ENCODE measurements around the gene EIF5B. TPM values are rescaled to one million over a fixed set of nuclear protein-coding genes. Genes with fewer than 3 reads are reported as not detected.

The EIF5B gene
- total RNA-seq, 1 experiment from 2014 or later = 58.1 TPM

DNA sequence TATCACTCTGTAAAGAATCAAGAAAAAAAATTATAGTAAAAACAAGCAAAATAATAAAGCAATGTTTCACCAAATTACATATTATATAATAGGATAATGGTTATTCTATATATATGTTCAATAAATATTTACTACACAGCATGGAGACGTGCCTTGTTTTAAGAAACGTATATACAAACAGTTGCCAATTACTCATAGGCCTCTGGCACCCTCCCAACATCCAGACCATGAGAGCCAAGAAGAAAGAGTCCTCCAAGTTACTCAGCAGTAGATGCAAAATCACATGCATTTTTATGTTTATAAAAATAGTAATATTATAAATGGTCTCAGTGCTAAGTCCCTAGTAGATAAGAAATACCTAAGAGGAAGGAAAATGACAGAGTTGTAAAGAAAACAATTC, 87.8 kb downstream of the EIF5B start:
- no peak overlapping the region for H3K14ac ChIP-seq (ENCODE audit: insufficient read depth, low read length)
- H3K27ac ChIP-seq (ENCODE audit: insufficient read length, low read depth, low read length) = no peak overlapping the region
- H3T11ph ChIP-seq (ENCODE audit: low read length) = no peak overlapping the region
- H2BK15ac ChIP-seq (ENCODE audit: low read depth, low read length) = no peak overlapping the region
- no peaks in the 10 kb centered on the region for H3K23me2 ChIP-seq (ENCODE audit: insufficient read length, low read depth, low read length, poor library complexity, severe bottlenecking)
- TF ChIP-seq, protein P1, sequence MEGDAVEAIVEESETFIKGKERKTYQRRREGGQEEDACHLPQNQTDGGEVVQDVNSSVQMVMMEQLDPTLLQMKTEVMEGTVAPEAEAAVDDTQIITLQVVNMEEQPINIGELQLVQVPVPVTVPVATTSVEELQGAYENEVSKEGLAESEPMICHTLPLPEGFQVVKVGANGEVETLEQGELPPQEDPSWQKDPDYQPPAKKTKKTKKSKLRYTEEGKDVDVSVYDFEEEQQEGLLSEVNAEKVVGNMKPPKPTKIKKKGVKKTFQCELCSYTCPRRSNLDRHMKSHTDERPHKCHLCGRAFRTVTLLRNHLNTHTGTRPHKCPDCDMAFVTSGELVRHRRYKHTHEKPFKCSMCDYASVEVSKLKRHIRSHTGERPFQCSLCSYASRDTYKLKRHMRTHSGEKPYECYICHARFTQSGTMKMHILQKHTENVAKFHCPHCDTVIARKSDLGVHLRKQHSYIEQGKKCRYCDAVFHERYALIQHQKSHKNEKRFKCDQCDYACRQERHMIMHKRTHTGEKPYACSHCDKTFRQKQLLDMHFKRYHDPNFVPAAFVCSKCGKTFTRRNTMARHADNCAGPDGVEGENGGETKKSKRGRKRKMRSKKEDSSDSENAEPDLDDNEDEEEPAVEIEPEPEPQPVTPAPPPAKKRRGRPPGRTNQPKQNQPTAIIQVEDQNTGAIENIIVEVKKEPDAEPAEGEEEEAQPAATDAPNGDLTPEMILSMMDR (conservative IDR thresholded peaks at IDR 0.05) = no peak
- H3K27me3 Mint-ChIP-seq (ENCODE audit: low read depth) = no peaks in the 10 kb centered on the region
- no peaks in the 10 kb centered on the region for H3K4me1 ChIP-seq (ENCODE audit: insufficient read depth, low read length)
- no peak overlapping the region for H2BK20ac ChIP-seq (ENCODE audit: low read depth, low read length, poor library complexity, severe bottlenecking)
- H3K9me3 ChIP-seq (ENCODE audit: control insufficient read depth, low read depth, low read length) = no peaks in the 10 kb centered on the region
- H3K4ac ChIP-seq (ENCODE audit: low read depth, low read length) = no peak overlapping the region
- H3K4me3 Mint-ChIP-seq = no peak overlapping the region
- H4K20me1 ChIP-seq (ENCODE audit: control insufficient read depth, insufficient read depth, insufficient read length) = no peaks in the 10 kb centered on the region
- no peaks in the 10 kb centered on the region for H3K4me1 Mint-ChIP-seq
- H3K4me2 ChIP-seq (ENCODE audit: insufficient read depth, insufficient read length, low read length) = no peak overlapping the region
- H2BK5ac ChIP-seq (ENCODE audit: insufficient read length, low read length) = no peak overlapping the region
- H3K9me3 Mint-ChIP-seq = no peaks in the 10 kb centered on the region
- H3K36me3 Mint-ChIP-seq (ENCODE audit: insufficient read depth in 1 of 3, low read depth in 3 of 3) = peaks cover 16 to 70% (median 65%) of the 10 kb centered on the region in 3 experiments; a peak in 6 of 7 replicates
- no peak overlapping the region for H2BK120ac ChIP-seq (ENCODE audit: low read depth, low read length, poor library complexity, severe bottlenecking)
- no peak overlapping the region for H2AFZ ChIP-seq (ENCODE audit: low read length)
- no peak overlapping the region for H3K18ac ChIP-seq (ENCODE audit: insufficient read length, low read depth, low read length)
- no peaks in the 10 kb centered on the region for H3K27me3 ChIP-seq (ENCODE audit: insufficient read depth, low read length)
- no CpG with 5 or more reads among the region's 2 CpGs for WGBS (ENCODE audit: extremely low coverage, insufficient read length, low lambda C conversion rate)
- H3K79me2 ChIP-seq (ENCODE audit: insufficient read depth, low read length) = no peaks in the 10 kb centered on the region
- no peak for DNase-seq
- no peak overlapping the region for H4K91ac ChIP-seq (ENCODE audit: insufficient read length, low read depth, low read length)
- no peak overlapping the region for H4K5ac ChIP-seq (ENCODE audit: insufficient read length, low read depth, low read length)
- H2AK5ac ChIP-seq (ENCODE audit: insufficient read length, low read length) = no peak overlapping the region
- no peaks in the 10 kb centered on the region for H3K79me1 ChIP-seq (ENCODE audit: insufficient read depth, low read depth, low read length, poor library complexity, severe bottlenecking)
- no peak overlapping the region for H3K23ac ChIP-seq (ENCODE audit: insufficient read length, low read depth, low read length)
- H3K27ac Mint-ChIP-seq = no peak overlapping the region
- H2BK12ac ChIP-seq (ENCODE audit: insufficient read length, low read depth, low read length) = no peak overlapping the region
- H4K8ac ChIP-seq (replicated peaks; ENCODE audit: insufficient read length, low read depth, low read length) = no peak overlapping the region
- no peak overlapping the region for H3K9ac ChIP-seq (ENCODE audit: extremely low read depth, insufficient read length, low read length)
- H3K56ac ChIP-seq (ENCODE audit: insufficient read length, low read depth, low read length) = no peak overlapping the region
